ENCODE data around the gene CFAP54.

- TF ChIP-seq TEAD4 (CRISPR knock-in tag; IDR thresholded peaks at IDR 0.05) (no peak), HMGXB4 (CRISPR knock-in tag; IDR thresholded peaks at IDR 0.05) (no peak), CTCF (IDR thresholded peaks at IDR 0.05) (no peak), NFE2L1 (CRISPR knock-in tag; IDR thresholded peaks at IDR 0.05) (no peak), SMAD3 (CRISPR knock-in tag; IDR thresholded peaks at IDR 0.05; ENCODE audit: borderline replicate concordance) (no peak), TCF7 (CRISPR knock-in tag; IDR thresholded peaks at IDR 0.05; ENCODE audit: low read depth) (no peak), MAX (CRISPR knock-in tag; IDR thresholded peaks at IDR 0.05) (no peak), MLX (CRISPR knock-in tag; IDR thresholded peaks at IDR 0.05) (no peak), ZBTB43 (CRISPR knock-in tag; IDR thresholded peaks at IDR 0.05) (no peak), ATF2 (CRISPR knock-in tag; IDR thresholded peaks at IDR 0.05; ENCODE audit: borderline replicate concordance, low read depth) (no peak), AFF4 (CRISPR knock-in tag; IDR thresholded peaks at IDR 0.05; ENCODE audit: borderline replicate concordance) (no peak), CREB1 (CRISPR knock-in tag; IDR thresholded peaks at IDR 0.05) (no peak), ZNF138 (CRISPR knock-in tag; conservative IDR thresholded peaks at IDR 0.05) (no peak)
Measured at GRCh38 chr12:96457191-96457930, 32.0 kb upstream of the CFAP54 start.
